GM19463 (cell line): ENCODE measurements around the gene SETD7.

Experiments
- ATAC-seq: cut with Tn5 transposase; IDR thresholded peaks from one replicate; pipeline ENCODE4 v1.9.1; 2021; ENCODE audit warnings: mild to moderate bottlenecking, moderate library complexity; ENCODE audit not compliant: unreplicated experiment

SETD7 gene

DNA sequence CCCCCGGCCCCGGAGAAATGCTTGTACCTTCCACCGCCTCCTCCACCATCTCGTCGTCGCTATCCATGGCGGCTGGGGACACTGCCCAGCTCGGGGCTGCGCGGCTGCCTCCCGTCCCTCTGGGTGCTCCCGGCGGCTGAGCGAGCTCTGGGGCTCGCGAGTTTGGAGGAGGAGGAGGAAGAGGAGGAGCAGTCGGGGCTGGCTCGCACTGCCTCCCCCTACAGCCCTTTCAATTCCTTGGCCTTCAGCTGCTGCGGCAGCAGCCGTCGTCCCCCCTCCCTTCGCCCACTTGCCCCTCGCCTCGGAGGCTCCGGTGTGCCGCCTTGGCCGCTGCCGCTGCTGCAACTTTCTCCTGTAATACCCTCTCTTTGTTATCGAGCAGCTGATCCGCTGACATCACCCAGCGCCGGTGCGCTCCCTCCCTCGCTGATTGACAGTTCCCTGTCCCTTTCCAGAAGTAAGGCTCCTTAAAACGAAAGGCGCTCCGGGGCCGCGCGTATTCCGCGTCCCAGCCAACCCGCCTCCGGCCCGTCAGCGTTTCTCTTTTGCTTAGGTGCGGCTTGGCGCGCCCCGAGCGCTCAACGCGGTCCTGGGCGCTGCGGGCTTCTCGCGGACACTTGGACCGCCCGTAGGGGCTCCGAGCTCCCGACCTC, at the start of gene SETD7:
SETD7 (minus strand) TSS at position 149 of the 653 bp plus-strand sequence; CDS start at position 67, 82 bp downstream.
- peak; percentile 28 for ATAC-seq

DNA sequence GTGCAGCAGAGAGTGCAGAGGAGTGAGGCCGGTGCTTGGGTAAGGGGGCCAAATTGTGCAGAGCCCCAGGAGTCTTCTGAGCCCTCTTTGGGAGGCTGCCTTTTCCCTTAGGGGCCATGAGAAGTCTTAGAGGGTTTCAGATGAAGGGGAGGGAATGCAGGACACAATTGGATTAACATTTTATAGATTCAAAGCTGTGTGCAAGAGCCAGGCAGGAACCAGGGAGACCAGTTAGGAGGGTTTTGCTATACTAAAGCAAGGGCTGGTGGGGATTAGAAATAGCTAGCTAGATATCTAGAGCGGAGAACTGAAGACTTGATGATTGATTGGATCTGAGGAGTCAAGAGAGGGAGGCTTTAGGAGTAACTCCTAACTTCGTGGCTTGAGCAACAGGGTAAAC, 49.5 kb upstream of the SETD7 start:
- ATAC-seq = no peak

GRCh38 chr4:139603576-139604410, 47.8 kb upstream of the SETD7 start:
- peak; percentile 48 for ATAC-seq

- no peak for ATAC-seq
Observed at GRCh38 chr4:139602776-139603360, 46.8 kb upstream of the SETD7 start.

- ATAC-seq = no peak
Observed at GRCh38 chr4:139600662-139601061, 44.6 kb upstream of the SETD7 start.

- no peak for ATAC-seq
Observed at GRCh38 chr4:139599594-139600374, 43.8 kb upstream of the SETD7 start.

DNA sequence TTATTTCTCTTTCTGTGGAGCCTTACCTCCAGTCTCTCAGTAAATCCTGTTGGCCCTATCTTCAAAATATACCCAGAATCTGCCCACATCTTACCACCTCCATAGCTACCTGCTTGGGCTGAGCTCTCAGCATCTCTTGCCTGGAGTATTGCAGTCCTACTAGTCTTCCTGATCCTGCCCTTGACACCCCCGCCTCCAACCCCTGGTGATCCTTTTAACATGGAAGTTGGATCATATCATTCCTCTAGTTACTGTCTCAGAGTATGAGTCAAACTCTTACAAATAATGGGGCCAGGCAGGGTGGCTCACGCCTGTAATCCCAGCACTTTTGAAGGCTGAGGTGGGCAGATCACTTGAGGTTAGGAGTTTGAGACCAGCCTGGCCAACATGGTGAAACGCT, 43.1 kb upstream of the SETD7 start:
- ATAC-seq = no peak

DNA sequence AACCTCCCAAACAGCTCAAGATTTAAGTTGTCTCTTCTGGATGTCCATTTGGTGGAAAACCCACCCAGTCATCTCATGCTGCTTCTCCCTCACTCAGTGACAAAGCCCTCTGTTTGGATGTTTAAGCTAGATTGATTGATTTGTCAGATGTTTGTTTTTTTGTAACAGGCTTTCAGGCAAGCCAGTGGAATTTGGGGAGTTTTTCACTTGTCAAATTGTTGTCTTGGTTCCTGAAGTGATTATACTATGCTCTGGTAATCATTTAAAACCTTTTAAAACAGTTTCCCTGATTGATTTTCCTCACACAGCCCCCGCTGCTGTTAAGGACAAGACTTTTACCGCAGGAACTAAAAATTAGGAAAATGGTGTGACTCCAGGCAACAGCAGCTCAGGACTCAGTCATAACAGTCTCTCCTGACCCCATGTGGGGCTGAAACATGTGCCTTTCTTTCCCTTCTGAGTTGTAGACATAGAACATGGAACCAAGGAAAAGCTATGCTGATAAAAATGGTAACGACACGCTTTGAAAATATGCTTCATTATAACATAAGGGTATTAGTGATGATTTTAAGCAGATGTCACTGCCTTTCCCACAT, 40.8 kb upstream of the SETD7 start:
- no peak for ATAC-seq

GRCh38 chr4:139596034-139596683, 40.1 kb upstream of the SETD7 start:
- no peak for ATAC-seq

DNA sequence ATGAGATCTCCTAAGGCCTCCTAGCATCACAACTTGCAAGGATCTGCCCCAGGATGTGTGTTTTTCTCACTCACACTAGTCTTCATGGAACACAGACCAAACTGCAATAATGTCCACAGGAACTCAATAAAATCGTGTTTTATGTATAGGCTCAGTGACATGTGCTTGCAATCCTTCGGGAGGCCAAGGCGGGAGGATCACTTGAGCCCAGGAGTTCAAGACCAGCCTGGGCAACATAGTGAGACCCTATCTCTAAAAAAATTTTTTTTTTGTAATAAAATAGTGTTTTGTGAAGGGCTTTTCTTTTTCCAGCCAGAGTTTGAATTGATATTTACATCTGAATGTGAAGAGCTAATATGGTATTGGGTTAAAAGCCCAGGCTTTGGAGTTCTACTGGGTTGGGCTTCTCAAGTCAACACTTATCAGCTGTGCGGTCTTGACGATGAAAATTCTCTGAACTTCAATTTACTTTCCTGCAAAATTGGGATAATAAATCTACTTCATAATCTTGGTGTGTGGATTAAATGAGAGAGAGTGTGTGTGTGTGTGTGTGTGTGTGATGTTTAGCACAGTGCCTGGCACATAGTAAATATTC, 38.7 kb upstream of the SETD7 start:
- no peak for ATAC-seq

DNA sequence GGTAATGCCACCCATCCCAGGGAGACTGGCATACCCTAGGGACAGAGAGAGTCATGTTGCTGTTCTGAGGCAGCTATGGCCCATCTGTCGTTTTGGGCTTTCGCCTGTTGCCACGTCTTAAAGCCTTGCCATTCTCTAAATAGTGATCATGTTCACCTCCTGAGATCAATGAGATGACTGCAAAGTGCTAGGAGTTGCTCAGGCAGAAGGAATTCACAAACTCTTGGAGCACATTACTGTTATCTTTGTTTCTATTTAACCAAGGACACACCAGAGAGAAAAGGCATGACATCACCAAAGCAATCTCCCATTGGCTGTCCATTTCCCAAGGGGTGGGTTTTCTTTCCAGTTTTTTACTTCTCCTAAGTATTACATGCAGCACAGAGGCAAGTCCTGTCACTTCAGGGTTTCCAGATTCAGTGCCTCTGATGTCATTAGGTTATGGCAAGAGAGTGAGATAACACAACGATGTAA, 37.1 kb upstream of the SETD7 start:
- no peak for ATAC-seq

GRCh38 chr4:139589336-139590018, 33.5 kb upstream of the SETD7 start:
- ATAC-seq = no peak

GRCh38 chr4:139587446-139587845, 31.4 kb upstream of the SETD7 start:
- no peak for ATAC-seq

- ATAC-seq = no peak
Observed at GRCh38 chr4:139585473-139585872, 29.5 kb upstream of the SETD7 start.

GRCh38 chr4:139584784-139585183, 28.8 kb upstream of the SETD7 start:
- ATAC-seq = no peak

GRCh38 chr4:139584013-139584412, 28.0 kb upstream of the SETD7 start:
- ATAC-seq = no peak

DNA sequence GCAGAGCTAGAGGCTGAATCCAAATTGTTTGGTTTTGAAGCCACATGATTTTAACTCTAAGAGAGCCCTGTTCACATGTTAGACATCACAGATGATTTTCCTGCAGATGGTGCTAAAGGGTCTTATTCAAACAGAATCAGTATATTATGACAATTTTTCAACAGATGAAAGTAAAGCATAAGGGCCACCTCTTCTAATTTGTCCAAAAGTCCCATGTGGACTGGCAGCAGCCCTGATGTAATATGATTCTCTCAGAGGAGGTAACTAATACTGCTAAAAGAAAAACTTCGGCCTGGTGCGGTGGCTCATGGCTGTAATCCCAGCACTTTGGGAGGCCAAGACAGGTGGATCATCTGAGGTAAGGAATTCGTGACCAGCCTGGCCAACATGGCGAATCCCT, 26.0 kb upstream of the SETD7 start:
- ATAC-seq = no peak

DNA sequence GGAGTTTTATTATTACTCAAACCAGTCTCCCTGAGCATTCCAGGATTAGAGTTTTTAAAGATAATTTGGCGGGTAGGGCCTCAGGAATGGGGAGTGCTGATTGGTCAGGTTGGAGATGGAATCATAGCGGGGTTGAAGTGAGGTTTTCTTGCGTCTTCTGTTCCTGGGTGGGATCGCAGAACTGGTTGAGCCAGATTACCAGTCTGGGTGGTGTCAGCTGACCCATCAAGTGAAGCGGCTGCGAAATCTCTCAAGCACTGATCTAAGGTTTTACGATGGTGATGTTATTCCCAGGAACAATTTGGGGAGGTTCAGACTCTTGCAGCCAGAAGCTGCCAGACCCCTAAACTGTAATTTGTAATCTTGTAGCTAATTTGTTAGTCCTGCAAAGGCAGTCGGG, 25.1 kb upstream of the SETD7 start:
- no peak for ATAC-seq

- no peak for ATAC-seq
Observed at GRCh38 chr4:139576219-139576618, 20.2 kb upstream of the SETD7 start.
